Jurkat, Clone E6-1 (cell line): ENCODE measurements around the gene MSN.

Source experiments
- DNase-seq: peaks from one replicate; pipeline ENCODE4 v3.0.0-alpha.2; 2011; ENCODE audit warnings: low read depth, low spot score
- H3K4me3 ChIP-seq: 2 replicates; pipeline ENCODE4 v1.5.1; 2011; ENCODE audit warnings: mild to moderate bottlenecking, low read length, control low read depth, moderate library complexity

MSN gene

DNA sequence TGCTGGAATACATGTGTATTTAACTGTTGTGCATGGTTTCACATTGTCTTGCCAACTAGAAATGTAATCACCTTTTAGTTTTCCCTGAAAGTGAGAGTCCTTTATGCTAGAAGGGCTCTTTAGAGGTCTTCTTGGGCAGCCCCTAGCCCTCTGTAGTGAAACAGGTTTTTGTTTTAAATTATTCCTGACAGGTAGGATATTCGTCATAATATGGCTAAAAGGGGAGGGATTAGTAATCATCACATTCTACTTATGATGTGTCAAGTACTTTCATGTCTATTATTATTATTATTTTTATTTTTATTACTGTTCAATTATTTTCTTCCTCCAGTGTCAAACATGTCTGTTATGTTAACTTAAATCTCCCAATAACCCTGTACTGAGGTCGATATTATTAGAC, 35.5 kb downstream of the MSN start:
- H3K4me3 ChIP-seq, result no peak overlapping the region
- no peak for DNase-seq

DNA sequence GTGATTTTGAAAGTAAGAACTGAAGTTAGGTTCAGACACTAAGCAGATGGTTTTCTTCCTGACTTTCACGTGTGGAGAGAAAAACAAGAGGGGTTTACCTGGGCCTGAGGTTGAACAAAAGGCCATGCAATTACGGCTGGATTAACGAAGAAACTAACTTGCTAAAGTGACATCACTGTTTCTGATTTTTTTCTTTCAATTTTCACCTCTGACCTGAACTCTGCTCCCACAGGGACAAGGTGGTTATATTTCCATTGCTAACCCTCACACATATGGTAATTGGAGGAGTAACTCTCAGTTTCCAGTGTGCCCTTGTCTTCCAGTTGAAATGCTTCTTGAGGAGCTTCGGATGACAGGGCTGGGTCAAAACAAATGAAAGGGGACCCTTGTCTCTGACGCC, 38.0 kb downstream of the MSN start:
- DNase-seq, result no peak
- no peak overlapping the region for H3K4me3 ChIP-seq

DNA sequence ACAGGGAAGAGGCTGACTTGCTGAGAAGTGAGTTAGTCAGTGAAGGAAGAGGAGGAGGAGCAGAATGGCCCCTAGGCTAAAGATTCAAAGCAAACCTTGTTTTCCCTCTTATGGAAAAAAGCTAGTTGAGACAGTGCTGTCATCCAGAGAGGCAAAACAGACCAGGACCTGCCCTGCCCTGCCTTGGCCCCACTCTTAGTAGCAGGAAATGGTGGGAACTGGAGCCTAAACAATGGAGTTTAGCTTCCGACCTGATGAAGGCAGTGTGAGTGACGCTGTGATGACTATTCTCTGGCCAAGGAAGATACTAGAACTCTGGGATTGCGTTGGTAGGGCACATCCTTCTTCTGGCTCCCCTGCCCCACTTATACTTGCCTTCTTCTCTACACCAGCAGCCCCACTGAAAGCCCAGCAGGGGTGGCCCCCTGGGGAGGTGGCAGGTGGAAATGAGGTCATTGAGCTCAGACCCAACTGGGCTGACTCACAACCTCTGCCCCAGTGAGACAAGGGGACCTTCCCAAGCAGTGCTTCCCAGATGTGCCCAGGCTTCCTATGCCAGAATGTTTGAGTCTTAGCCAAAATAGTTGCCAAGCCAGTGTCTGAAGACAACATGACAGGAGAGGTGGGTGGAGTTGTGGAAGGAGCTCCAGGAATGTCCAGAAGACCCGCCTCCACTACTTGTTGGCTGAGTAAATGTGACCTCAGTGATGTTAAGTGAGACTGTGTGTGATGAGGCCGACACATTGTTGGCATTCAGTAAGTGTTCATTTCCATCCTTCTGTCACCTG, 38.8 kb downstream of the MSN start:
- DNase-seq, result no peak
- H3K4me3 ChIP-seq, result no peak overlapping the region

DNA sequence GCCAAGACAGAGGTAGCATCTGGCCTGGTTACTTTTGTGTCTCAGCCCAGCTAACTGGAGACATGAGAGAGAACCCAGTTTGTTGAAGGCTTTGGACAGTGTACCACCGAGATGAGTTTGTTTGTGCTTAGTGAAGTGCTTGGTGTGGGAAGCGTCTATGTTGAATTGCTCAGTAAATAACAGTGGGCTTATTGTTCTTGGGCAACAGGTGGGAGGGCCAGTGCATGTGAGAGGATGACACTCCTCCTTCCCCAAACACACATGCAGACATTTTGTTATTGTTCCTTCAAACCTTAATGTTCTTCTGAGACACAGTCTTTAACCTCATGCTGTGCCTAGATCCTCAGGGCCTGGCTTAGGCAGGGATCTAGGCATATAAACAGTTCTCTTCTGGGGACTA, 39.7 kb downstream of the MSN start:
- DNase-seq, result no peak
- no peak overlapping the region for H3K4me3 ChIP-seq

DNA sequence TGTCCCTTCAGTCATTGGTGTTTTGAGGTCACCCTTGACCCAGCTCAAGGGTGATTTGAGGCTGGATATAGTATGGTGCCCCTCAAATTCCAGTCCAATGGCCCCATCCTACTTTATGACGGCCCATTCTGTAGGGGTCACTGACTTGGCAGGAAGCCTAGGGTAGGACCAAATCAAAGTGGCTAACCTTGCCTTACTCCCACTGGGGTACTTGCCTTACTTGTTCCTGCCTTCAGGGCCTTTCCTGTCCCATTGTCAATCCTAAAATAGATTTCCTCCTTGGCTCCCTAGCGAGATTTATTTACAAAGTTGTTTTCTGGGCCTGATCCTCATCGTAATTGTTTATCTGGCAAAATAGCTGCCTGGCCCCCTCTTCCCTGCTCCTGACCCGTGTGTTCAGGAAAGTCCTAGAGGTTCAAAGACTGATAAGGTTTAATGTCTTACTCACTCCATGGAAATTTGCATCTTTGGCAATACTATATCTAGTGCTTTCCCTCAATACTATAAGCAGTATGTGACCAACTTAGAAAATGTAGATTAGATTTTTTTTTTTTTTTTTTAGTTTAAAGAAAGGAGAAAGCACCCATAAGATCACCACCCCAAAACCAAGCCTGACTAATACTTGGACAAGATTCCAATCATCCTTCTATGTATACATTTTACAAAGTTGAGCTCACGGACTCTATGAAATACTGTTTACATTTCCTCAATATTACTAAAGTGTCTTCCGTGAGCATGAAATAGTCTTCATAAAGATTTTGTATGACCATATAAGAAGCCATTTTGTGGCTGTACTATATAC, 44.8 kb downstream of the MSN start:
- no peak overlapping the region for H3K4me3 ChIP-seq
- DNase-seq, result no peak

DNA sequence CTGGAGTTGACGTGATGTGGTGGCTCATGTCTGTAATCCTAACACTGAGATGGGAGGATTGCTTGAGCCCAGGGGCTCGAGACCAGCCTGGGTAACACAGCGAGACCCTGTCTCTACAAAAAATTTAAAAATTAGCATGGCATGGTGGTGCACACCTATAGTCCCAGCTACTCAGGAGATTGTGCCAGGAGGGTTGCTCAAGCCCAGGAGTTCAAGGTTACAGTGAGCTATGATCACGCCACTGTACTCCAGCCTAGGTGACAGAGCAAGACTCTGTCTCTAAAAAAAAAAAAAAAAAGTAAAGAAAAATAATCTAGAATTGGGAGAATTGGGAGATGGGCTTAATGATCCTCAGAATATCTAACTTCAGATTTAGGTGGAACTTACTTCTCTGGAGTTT, 51.1 kb downstream of the MSN start:
- no peak for DNase-seq
- H3K4me3 ChIP-seq, result no peak overlapping the region

DNA sequence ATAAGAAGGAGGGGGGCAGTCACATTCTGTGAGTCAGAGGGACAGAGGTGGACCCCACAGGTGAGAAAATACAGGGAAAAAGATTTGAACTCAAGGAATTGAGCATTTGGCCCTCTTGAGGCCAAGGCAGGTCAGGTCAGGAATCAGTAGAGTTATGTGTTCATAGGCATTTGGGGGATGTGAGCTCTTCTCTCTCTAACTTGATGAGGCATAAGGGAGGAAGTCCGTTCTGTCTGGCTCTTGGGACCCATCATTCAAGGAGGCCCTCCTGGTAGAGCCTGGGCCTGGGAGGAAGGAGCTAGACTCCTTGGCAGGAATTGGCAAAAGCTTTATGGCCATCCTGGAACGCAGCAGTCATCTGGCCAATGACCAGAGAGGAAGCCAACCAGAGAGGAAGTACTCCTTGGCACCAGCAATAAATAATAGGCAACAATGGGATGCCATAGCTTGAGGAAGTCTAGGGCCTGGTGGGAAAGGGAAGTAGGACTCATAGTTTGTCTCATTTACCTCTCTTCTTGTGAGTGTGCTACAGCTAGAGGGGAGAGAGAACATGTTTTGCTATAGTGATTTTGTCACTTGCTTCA, 53.0 kb downstream of the MSN start:
- no peak overlapping the region for H3K4me3 ChIP-seq
- no peak for DNase-seq

DNA sequence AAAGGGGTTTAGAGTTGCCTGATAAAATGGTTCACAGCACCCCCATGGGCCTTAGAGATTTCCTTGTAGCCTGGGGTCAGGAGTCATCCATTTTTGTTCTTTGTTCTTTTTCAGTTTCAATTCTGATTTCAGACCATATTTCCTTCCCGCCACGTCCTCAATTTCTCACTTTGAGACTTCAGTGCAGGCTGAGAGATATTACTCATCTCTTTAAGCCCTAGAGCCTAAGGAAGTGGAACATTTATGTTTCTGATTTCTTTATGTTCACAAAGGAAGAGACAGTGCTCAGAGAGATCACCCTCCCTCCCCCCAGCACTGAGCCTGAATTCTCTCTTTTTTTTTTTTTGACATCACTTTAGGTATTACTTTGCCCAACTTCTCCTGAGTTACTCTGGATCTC, 56.3 kb downstream of the MSN start:
- no peak for DNase-seq
- no peak overlapping the region for H3K4me3 ChIP-seq

DNA sequence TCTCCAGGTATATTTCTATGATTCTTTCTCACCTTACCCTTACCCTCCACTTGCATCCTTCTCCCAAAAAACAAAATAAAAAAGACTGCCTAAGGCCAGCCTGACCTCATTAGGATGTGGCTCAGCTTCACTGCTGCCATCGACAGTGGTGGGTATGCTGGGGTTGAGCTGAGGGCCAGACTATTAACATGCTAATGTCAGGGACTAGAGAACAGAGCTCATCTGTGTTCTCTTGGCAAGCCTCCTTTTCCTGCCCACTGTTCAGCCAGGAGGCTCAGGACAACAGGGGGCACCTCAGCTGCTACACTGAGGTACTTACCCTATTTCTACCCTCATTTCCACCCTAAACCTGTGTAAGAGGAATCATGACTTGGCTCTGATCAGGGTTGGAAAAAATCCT, 59.3 kb downstream of the MSN start:
- no peak overlapping the region for H3K4me3 ChIP-seq
- DNase-seq, result no peak

DNA sequence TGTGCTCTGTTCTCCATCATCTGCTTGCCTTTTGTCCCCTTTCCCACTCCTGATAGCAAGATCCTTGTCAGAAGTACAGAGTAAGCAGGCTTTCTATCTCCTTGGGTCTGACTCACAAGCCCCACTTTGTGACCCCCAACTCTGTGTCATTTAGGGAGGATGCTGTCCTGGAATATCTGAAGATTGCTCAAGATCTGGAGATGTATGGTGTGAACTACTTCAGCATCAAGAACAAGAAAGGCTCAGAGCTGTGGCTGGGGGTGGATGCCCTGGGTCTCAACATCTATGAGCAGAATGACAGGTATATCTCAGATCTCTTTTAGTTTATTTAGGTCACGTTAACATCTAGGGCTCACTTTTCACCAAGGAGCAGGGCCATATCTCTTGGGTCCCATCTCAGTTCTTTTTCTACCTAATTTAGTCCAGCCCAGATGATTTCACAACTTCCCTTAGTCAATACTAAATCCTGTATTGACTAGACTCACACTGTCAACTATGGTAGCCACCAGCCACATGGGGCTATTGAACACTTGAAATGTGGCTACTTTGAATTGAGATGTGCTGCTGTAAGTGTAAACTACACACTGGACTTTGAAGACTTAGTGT, 64.3 kb downstream of the MSN start:
- DNase-seq, result no peak
- no peak overlapping the region for H3K4me3 ChIP-seq

DNA sequence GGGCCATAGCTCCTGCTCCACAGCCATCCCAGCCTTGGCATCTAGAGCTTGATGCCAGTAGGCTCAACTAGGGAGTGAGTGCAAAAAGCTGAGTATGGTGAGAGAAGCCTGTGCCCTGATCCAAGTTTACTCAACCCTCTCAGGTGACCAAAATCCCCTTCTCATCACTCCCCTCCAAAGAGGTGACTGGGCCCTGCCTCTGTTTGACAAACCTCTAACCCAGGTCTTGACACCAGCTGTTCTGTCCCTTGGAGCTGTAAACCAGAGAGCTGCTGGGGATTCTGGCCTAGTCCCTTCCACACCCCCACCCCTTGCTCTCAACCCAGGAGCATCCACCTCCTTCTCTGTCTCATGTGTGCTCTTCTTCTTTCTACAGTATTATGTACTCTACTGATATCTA, 73.5 kb downstream of the MSN start:
- no peak overlapping the region for H3K4me3 ChIP-seq
- no peak for DNase-seq

DNA sequence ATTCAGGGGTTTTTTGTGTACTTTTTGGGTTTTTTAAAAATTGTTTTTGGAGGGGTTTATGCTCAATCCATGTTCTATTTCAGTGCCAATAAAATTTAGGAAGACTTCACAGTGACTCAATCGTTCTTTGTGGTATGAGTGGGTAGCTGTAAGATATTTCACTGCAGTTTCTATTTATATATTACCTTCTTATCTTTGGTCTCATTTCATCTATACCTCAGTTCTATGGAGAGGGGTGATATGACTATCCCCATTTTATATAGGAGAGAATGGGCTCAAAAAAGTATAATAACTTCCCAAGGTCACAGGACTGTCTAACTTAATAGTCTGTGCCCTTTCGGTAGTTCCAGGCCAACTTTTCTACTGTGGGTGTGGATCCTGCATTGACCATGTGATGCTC, 74.4 kb downstream of the MSN start:
- no peak for DNase-seq
- H3K4me3 ChIP-seq, result no peak overlapping the region

DNA sequence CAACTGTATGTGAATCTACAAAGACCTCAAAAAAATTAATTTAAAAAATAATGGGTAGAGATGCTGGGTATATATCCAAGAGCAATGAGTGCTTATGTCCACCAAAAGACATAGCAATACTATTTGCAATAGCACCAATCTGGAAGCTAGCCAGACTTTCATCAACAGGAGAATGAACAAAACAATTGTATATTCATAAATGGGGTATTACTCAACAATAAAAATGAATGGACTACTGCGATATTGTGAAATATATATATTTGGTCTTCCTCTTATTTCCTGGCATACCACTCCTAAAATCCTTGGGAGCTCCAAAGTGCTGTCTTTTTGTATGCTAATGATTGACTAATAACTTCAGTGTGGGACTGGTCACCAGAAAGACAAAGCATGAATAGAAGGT, 77.5 kb downstream of the MSN start:
- no peak for DNase-seq
- no peak overlapping the region for H3K4me3 ChIP-seq

DNA sequence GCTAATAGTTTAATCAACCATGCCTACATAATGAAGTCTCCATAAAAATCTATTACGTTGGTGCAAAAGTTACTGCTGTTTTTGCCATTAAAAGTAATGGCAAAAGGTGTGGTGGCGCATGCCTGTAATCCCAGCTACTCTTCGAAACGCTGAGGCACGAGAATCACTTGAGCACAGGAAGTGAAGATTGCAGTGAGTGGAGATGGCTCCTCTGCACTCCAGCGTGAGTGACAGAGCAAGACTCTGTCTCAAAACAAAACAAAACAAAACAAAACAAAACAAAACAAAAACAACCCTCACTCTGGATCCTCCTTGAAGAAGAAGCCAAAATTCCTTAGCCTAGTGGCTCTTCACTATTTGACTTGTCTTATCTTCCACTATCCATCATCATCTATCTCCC, 78.0 kb downstream of the MSN start:
- no peak for DNase-seq
- no peak overlapping the region for H3K4me3 ChIP-seq

DNA sequence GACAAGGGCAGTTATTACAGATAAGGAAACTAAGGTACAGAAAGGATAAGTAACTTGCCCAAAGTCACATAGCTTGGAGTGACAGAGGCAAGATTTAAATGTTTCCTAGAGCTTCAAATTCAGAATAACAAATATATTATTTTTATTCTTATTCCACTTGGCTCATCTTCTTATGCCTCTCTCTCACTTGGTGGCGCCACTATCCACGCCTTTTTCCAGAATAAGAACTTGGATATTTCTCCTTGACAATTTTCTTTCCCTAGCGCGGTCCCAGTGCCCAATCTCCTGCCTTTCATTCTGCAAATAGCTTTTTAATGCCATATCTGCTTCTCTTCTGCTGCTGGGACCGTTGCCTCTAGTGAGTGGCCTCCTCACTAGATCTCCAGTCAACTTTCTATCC, 78.5 kb downstream of the MSN start:
- H3K4me3 ChIP-seq, result no peak overlapping the region
- DNase-seq, result no peak

DNA sequence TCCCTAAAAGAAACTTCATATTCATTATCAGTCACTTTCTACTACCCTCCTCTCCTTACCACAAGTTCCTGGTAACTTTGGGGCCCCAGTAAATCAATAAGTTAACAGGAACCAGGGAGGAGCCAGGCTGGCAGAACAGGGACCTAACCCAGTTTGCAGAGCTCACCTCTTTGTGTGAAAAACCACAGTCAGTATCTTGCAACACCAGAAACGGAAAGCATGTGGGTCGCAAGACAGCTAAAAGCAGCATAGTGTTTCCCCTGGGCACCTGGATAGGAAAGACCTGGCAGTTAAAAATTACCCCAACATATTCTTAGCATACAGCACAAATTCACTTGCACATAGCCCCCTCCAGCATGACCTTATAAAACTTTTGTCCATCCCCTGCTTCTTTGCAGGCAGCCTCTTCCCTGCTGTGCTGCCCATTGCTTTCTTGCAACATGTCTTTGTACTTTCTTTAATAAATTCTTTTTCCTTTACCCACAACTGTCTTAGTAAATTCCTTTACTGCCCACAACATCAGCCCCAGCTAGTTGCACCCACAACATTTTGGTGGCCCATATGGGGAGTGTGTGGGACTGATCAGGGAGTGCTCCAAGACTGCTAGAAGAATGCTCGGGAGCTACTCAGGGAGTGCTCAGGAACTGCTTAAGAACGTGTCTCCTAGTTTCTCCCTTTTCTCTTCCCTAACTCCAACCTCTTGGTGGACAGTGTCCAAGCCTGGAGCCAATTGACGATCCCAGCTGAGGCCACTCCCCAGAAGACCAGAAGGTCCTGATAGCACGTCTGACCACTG, 83.4 kb downstream of the MSN start:
- H3K4me3 ChIP-seq, result peak overlapping the region; percentile 20
- peak; percentile 97 for DNase-seq

DNA sequence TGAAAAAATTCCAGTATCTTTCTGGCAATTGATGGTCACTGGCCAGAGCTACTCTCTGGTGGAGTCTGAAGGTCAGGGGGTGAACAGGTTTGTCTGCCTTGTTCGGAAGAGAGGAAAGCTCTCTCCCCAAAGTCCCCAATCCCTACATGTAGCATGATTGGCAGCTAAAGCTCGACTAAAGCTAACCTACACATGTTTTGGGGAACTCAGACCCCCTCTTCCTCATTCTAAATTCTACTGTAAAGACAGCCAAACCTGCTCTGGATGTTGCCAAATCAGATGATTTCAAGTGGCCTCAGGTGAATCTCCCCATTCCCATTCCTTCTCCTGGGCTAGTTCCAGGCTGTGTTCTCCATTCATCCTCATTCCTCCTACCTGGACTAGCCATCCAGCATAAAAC, 84.1 kb downstream of the MSN start:
- H3K4me3 ChIP-seq, result no peak overlapping the region
- no peak for DNase-seq

DNA sequence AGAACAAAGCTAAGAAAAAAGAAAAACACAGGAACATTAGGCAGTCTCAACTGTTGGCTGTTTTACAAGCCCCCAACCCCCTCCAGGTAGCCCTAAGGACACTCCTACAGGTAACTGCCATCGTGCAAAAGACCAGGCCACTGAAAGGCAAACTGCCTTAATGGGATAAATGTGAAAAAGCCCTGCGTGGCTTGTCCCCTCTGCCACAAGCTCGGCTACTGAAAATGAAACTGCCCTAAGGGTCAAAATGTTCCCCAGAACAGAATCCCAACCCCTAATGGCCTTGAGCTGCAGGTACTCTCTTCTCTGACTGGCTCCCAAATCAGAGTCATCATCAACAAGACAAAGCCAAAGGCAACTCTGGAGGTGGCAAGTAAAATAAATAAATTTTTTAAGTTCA, 84.8 kb downstream of the MSN start:
- no peak overlapping the region for H3K4me3 ChIP-seq
- DNase-seq, result no peak

DNA sequence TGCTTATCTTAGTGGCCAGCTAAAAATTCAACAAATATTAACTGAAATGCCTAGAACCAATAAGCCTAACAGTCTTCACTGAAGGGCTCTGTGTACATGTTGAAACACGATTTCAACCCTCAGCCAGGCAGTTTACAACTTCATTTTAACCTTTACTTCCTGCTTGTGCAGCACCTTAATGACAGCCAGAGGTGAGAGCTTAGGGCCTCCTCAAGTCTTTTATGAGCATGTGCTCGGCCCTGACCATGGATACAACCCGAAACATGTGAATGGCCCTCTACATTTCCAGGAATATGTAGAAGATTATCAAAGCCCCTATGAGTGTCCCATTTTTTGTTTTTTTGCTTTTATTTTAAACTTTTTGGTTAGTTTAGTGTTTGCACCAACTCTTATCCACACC, 88.3 kb downstream of the MSN start:
- DNase-seq, result no peak
- no peak overlapping the region for H3K4me3 ChIP-seq
